Neural progenitor cell (in vitro differentiated cells): ENCODE data around the gene MLKL. TPM values are rescaled to one million over a fixed set of nuclear protein-coding genes. Genes with fewer than 3 reads are reported as not detected.

Source experiments
- DNase-seq: peaks from one replicate; pipeline ENCODE4 v3.0.0-alpha.2; 2016; ENCODE audit warnings: low spot score
- H2AFZ ChIP-seq: fragments of 200-600 bp; sonication (generic); replicated peaks from 2 replicates; pipeline ENCODE4 v1.6.1; 2016; ENCODE audit warnings: antibody characterized with exemption
- H3F3A ChIP-seq: fragments of 200-600 bp; sonication (generic); 2 replicates; pipeline ENCODE4 v1.6.1; 2016; ENCODE audit warnings: antibody characterized with exemption, low read depth
- H3K27ac ChIP-seq: fragments of 200-600 bp; sonication (generic); 2 replicates; pipeline ENCODE4 v1.5.1; 2016; ENCODE audit warnings: mild to moderate bottlenecking
- H3K27me3 ChIP-seq: fragments of 200-600 bp; sonication (generic); 2 replicates; pipeline ENCODE4 v1.6.1; 2016; ENCODE audit warnings: mild to moderate bottlenecking, moderate library complexity
- H3K36me3 ChIP-seq: fragments of 200-600 bp; sonication (generic); 2 replicates; pipeline ENCODE4 v1.5.1; 2016
- H3K4me1 ChIP-seq: fragments of 200-600 bp; sonication (generic); 2 replicates; pipeline ENCODE4 v1.6.1; 2016; ENCODE audit warnings: mixed run types
- H3K4me2 ChIP-seq: fragments of 200-600 bp; sonication (generic); 2 replicates; pipeline ENCODE4 v1.6.1; 2016
- H3K4me3 ChIP-seq: fragments of 200-600 bp; sonication (generic); 2 replicates; pipeline ENCODE4 v1.5.1; 2016
- H3K79me2 ChIP-seq: fragments of 200-600 bp; sonication (generic); 2 replicates; pipeline ENCODE4 v1.6.1; 2016; ENCODE audit warnings: low read depth
- H3K9ac ChIP-seq: fragments of 200-600 bp; sonication (generic); 2 replicates; pipeline ENCODE4 v1.6.1; 2016
- H3K9me3 ChIP-seq: fragments of 200-600 bp; sonication (generic); 2 replicates; pipeline ENCODE4 v1.5.1; 2016; ENCODE audit warnings: low read depth
- H4K20me1 ChIP-seq: fragments of 200-600 bp; sonication (generic); 2 replicates; pipeline ENCODE4 v1.6.1; 2016; ENCODE audit warnings: low read depth
- H3K27ac Mint-ChIP-seq: 3 replicates; pipeline ENCODE4 v1.8.0; 2021; ENCODE audit warnings: mixed read lengths
- H3K27me3 Mint-ChIP-seq: 2 replicates; pipeline ENCODE4 v1.8.0; 2022; ENCODE audit warnings: low read depth, mild to moderate bottlenecking, inconsistent platforms, moderate library complexity, mixed read lengths; ENCODE audit not compliant: insufficient read depth
- H3K36me3 Mint-ChIP-seq: 3 replicates; pipeline ENCODE4 v1.8.0; 2021; ENCODE audit warnings: mixed read lengths
- H3K4me1 Mint-ChIP-seq: 3 replicates; pipeline ENCODE4 v1.8.0; 2021; ENCODE audit warnings: mixed read lengths
- H3K4me3 Mint-ChIP-seq: 3 replicates; pipeline ENCODE4 v1.8.0; 2021; ENCODE audit warnings: mild to moderate bottlenecking, moderate library complexity, mixed read lengths
- H3K9me3 Mint-ChIP-seq: 3 replicates; pipeline ENCODE4 v1.8.0; 2020; ENCODE audit warnings: mixed read lengths
- EZH2 ChIP-seq: fragments of 200-600 bp; sonication (generic); IDR thresholded peaks from 2 replicates; pipeline ENCODE4 v1.6.1; 2017; ENCODE audit warnings: antibody characterized with exemption, mild to moderate bottlenecking, moderate library complexity
- EZH2phosphoT487 ChIP-seq: fragments of 200-600 bp; sonication (generic); IDR thresholded peaks from 2 replicates; pipeline ENCODE4 v1.6.1; 2017; ENCODE audit warnings: antibody characterized with exemption
- total RNA-seq: library from RNA; depleted of rRNA; stranded (reverse); fragments of >200 nt; gene quantifications from 2 replicates; pipeline ENCODE4 v1.2.3, GENCODE V29; 2015; ENCODE audit warnings: low replicate concordance
- TF ChIP-seq, protein P1 (sequence below): fragments of 200-600 bp; sonication (generic); IDR thresholded peaks from 2 replicates; pipeline ENCODE4 v1.5.1; 2017; ENCODE audit warnings: antibody characterized with exemption, mild to moderate bottlenecking

MLKL gene
- total RNA-seq, 1 donor from 2014 or later: 0.04 TPM

DNA sequence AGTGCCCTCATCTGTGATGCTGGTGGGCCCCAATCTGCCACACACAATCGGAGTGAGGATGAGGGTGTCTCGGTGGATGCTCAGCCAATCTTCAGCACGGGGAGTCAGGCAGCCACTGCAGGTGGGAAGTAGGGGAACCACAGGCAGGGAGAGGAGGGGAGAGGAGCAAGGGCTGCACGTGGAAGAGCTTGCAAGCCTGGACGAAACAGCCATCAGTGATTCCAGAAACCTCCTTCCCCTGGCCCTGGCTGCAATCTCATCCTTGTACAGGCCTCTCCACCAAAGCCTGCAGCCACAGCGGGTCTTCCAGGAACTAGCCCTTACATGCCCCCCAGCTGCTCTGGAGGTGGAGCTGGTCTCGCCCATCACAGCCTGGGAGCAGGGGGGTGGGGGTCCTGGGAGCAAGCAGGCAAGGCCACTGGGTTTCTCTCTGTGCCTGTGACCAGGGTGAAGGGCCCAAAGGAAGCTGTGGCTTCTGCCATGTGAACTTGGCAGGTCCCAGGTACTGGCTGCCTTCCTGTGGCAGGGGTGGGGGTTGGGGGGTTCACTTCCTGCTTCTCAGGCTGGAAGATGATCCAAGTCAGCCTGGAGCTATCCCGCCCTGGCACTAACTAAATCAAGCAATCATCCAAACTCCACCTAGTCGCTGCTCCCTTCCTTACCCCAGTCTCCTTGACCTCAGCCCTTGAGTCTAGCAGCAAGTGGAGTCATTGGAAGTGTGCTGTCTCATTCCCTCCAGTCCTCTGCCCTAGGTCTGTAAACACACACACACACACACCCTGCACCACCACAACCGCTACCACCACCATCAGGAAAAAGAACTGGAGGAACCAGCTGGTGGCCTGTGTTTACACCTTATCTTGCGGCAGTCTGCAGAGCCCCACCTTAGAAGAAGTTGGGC is 29.4 kb upstream of the MLKL start:
- no peaks in the 10 kb centered on the region for H3K36me3 ChIP-seq
- no peaks in the 10 kb centered on the region for H4K20me1 ChIP-seq
- H3K4me2 ChIP-seq: no peak overlapping the region
- H3K4me1 ChIP-seq: peaks cover 12% of the 10 kb centered on the region
- no peaks in the 10 kb centered on the region for H3K79me2 ChIP-seq
- TF ChIP-seq EZH2 (no peak), EZH2phosphoT487 (no peak)
- TF ChIP-seq, protein P1, sequence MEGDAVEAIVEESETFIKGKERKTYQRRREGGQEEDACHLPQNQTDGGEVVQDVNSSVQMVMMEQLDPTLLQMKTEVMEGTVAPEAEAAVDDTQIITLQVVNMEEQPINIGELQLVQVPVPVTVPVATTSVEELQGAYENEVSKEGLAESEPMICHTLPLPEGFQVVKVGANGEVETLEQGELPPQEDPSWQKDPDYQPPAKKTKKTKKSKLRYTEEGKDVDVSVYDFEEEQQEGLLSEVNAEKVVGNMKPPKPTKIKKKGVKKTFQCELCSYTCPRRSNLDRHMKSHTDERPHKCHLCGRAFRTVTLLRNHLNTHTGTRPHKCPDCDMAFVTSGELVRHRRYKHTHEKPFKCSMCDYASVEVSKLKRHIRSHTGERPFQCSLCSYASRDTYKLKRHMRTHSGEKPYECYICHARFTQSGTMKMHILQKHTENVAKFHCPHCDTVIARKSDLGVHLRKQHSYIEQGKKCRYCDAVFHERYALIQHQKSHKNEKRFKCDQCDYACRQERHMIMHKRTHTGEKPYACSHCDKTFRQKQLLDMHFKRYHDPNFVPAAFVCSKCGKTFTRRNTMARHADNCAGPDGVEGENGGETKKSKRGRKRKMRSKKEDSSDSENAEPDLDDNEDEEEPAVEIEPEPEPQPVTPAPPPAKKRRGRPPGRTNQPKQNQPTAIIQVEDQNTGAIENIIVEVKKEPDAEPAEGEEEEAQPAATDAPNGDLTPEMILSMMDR: no peak
- Mint-ChIP-seq H3K4me3 (no peak overlapping the region), H3K9me3 (peaks cover 10% of the 10 kb centered on the region), H3K27me3 (peaks cover 8% of the 10 kb centered on the region), H3K27ac (peak overlapping the region; percentile 59), H3K36me3 (no peaks in the 10 kb centered on the region), H3K4me1 (peaks cover 17% of the 10 kb centered on the region)
- H3F3A ChIP-seq: no peaks in the 10 kb centered on the region
- no peak overlapping the region for H3K9ac ChIP-seq
- no peak for DNase-seq
- H3K9me3 ChIP-seq: no peaks in the 10 kb centered on the region
- H2AFZ ChIP-seq: peak overlapping the region; percentile 58
- H3K27ac ChIP-seq: no peak overlapping the region
- no peaks in the 10 kb centered on the region for H3K27me3 ChIP-seq
- no peak overlapping the region for H3K4me3 ChIP-seq

DNA sequence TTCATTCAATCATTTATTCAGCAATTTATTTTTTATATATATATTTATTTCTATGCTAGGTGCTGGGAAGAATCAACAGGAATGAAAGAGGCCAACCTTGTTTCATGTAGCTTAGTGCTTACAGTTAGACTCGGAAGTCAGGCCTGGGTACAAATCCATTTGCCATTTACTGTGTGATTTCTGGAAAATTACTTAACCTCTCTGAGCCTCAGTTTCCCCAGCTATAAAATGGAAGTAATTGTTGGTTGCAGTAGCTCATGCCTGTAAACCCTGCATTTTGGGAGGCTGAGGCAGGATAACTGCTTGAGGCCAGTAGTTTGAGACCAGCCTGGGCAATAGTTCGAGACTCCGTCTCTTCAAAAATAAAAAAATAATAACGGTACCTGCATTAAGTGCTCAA is 27.2 kb upstream of the MLKL start:
- Histone ChIP-seq H3K4me1 (no peaks in the 10 kb centered on the region), H3K4me3 (no peak overlapping the region), H3K27me3 (no peaks in the 10 kb centered on the region), H3K4me2 (no peak overlapping the region), H3K79me2 (no peaks in the 10 kb centered on the region), H4K20me1 (no peaks in the 10 kb centered on the region), H3K9me3 (no peaks in the 10 kb centered on the region), H2AFZ (no peak overlapping the region), H3K27ac (no peak overlapping the region), H3K36me3 (no peaks in the 10 kb centered on the region), H3F3A (no peaks in the 10 kb centered on the region), H3K9ac (no peak overlapping the region)
- H3K27ac Mint-ChIP-seq: peak overlapping the region; percentile 51
- peaks cover 10% of the 10 kb centered on the region for H3K27me3 Mint-ChIP-seq
- DNase-seq: no peak
- TF ChIP-seq EZH2: no peak
- TF ChIP-seq EZH2phosphoT487: no peak
- TF ChIP-seq, protein P1: no peak
- H3K4me3 Mint-ChIP-seq: no peak overlapping the region
- H3K36me3 Mint-ChIP-seq: no peaks in the 10 kb centered on the region
- peaks cover 16% of the 10 kb centered on the region for H3K4me1 Mint-ChIP-seq
- peaks cover 10% of the 10 kb centered on the region for H3K9me3 Mint-ChIP-seq

DNA sequence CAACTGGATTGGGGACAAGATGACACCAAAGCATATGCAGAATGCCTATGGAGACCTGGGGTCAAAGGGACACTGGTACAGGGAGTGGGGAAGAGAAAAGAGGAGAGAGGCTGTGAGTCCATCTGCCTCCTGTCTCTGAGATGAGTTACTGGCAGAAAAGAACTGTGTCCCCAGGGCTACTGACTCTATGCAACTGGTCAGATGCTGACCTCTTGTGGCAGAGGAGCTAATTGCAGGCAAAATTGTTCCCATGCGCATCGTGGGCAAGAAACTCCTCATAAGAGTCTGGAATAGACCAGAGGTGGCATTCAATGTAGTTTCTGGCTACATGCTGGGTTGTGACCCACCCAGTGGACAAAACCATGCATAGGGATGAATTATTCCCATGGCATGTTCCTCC is 26.1 kb upstream of the MLKL start:
- TF ChIP-seq EZH2 (no peak), EZH2phosphoT487 (no peak)
- TF ChIP-seq, protein P1: peak; percentile 61
- no peak for DNase-seq
- Mint-ChIP-seq H3K36me3 (no peaks in the 10 kb centered on the region), H3K27me3 (peaks cover 10% of the 10 kb centered on the region), H3K4me3 (no peak overlapping the region), H3K4me1 (peaks cover 16% of the 10 kb centered on the region), H3K27ac (peak overlapping the region; percentile 34), H3K9me3 (peaks cover 10% of the 10 kb centered on the region)
- H3K36me3 ChIP-seq: no peaks in the 10 kb centered on the region
- no peak overlapping the region for H3K9ac ChIP-seq
- no peak overlapping the region for H3K4me3 ChIP-seq
- no peak overlapping the region for H2AFZ ChIP-seq
- H3K79me2 ChIP-seq: no peaks in the 10 kb centered on the region
- H3K27me3 ChIP-seq: no peaks in the 10 kb centered on the region
- no peak overlapping the region for H3K27ac ChIP-seq
- no peak overlapping the region for H3K4me2 ChIP-seq
- no peaks in the 10 kb centered on the region for H4K20me1 ChIP-seq
- no peaks in the 10 kb centered on the region for H3K4me1 ChIP-seq
- no peaks in the 10 kb centered on the region for H3F3A ChIP-seq
- no peaks in the 10 kb centered on the region for H3K9me3 ChIP-seq
